Stimulated activated CD8-positive, alpha-beta memory T cell treated with anti-CD3 and anti-CD28 coated beads, Interleukin-15, amount 100 ng/mL, for 1 hour (primary cell): ENCODE data around the gene EVC2.

Source experiments
- DNase-seq: peaks from one replicate; pipeline ENCODE4 v3.0.0-alpha.2; 2020; ENCODE audit warnings: low read depth

EVC2 gene, protein sequence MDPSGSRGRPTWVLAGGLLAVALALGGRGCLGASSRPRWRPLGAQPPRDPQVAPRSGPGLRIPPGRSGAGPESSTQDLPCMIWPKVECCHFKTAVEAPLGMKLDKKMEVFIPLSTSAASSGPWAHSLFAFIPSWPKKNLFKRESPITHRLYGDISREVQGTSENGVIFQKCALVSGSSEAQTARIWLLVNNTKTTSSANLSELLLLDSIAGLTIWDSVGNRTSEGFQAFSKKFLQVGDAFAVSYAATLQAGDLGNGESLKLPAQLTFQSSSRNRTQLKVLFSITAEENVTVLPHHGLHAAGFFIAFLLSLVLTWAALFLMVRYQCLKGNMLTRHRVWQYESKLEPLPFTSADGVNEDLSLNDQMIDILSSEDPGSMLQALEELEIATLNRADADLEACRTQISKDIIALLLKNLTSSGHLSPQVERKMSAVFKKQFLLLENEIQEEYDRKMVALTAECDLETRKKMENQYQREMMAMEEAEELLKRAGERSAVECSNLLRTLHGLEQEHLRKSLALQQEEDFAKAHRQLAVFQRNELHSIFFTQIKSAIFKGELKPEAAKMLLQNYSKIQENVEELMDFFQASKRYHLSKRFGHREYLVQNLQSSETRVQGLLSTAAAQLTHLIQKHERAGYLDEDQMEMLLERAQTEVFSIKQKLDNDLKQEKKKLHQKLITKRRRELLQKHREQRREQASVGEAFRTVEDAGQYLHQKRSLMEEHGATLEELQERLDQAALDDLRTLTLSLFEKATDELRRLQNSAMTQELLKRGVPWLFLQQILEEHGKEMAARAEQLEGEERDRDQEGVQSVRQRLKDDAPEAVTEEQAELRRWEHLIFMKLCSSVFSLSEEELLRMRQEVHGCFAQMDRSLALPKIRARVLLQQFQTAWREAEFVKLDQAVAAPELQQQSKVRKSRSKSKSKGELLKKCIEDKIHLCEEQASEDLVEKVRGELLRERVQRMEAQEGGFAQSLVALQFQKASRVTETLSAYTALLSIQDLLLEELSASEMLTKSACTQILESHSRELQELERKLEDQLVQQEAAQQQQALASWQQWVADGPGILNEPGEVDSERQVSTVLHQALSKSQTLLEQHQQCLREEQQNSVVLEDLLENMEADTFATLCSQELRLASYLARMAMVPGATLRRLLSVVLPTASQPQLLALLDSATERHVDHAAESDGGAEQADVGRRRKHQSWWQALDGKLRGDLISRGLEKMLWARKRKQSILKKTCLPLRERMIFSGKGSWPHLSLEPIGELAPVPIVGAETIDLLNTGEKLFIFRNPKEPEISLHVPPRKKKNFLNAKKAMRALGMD

DNA sequence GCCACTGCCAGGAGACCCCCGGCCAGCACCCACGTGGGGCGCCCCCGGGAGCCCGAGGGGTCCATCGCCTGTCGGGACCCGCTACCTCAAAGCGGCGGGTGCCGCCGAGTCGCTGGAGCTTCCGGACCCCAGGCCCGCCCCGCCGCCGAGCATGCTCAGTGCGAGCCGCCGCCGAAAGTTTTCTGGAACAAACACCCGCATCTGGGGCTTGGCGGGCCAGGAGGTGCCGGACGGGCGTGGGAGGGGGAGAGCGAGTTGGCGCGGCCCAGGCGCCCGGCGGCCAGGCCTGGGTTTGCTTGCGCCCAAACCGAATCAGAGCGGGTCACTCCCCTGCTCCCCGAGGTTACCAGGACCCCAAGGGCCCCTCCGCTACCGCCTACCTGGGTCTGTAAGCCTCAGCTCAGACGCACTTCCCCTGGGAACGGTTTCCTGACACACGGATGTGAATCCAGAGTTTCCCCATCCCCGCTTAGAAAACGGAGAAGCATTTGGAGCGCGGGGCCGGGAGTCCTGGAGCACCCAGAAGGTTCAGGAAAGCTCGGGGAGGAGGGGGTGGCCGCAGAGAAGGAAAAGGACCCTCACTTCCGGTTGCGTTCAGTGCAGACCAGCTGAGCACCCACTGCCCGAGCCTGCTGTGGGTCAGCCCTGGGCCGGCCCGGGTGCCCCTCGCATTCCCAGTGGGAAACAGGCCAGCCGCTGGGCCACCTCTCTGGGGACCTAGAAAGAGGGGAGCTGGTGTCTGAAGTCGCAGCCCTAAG, at the start of gene EVC2:
Gene EVC2, minus strand, starts transcription at position 111 of the 758 bp plus-strand sequence. Its CDS starts 46 bp downstream, at position 65.
- DNase-seq = no peak

DNA sequence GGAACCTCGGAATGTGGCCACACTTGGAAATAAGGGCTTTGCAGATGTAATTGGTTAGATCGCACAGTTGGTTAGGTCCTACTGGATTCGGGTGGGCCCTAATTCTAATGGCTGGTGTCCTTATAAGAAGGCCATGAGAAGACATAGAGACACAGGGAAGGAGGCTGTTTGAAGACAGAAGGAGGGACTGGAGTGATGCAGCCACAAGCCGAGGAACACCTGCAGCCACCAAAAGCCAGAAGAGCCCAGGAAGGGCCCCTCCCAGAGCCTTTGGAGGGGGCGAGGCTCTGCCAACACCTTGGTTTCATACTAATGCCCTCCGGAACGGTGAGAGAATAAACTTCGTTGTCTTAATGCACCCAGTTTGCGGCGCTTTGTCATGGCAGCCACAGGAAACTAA, 49.6 kb upstream of the EVC2 start:
- no peak for DNase-seq

GRCh38 chr4:5757536-5757935, 49.2 kb upstream of the EVC2 start:
- no peak for DNase-seq

DNA sequence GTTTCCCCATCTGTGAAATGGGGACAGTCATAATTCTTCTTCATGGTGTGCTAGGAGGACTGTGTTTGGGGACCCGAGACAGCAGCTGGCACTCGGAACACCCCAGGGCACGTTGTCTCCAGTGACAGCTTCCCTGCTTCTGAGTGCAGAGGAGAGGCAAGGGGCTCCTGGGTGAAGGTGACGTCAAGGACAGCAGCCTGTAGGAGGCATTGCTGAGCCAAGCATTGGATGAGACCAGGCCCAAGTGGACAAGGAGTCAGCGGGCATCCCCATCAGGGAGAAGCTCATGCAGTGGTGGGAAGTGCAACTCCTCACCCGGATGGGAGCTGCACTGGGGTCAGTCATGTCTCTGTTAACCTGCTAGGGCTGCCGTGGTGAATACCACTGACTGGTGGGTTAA, 48.7 kb upstream of the EVC2 start:
- DNase-seq = no peak

DNA sequence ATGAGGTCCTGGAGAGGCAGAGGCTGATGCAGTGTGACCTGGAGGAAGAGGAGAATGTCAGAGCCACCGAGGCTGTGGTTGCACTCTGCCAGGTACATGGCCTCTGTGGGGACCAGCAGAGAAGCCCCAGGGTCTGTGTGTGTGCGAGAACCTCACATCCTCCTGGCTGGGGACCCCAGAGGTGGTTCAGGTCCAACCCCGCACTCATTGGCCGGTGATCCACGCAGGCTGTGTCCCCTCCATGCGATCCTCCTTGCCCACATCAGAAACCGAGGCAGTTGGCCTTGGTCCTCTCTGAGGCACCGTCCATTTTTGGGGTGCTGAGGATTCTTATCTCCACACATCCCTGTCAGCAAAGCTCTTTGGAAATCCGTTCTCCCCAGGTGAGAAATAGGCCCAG, 47.9 kb upstream of the EVC2 start:
- no peak for DNase-seq

- no peak for DNase-seq
Measured at GRCh38 chr4:5755679-5756078, 47.3 kb upstream of the EVC2 start.

DNA sequence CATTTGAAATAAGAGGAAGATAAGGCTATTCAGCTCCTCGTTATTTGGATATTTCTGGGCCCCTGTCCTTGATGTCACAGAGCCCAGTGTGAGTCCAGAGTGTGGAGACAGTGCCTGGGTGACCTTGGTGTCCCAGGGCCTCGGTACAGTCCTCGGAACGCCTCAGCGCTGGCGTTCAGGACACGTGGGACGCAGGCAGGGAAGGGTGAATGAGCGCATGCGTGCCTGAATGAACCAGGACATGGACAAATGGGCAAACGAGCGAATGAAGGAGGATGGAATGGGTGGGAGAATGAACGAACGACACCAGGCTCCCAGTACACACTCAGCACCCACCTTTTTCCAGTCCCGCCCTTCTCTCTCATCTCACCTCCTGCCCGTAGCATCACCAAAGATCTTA, 46.8 kb upstream of the EVC2 start:
- no peak for DNase-seq

GRCh38 chr4:5754529-5754881, 46.1 kb upstream of the EVC2 start:
- DNase-seq = no peak

DNA sequence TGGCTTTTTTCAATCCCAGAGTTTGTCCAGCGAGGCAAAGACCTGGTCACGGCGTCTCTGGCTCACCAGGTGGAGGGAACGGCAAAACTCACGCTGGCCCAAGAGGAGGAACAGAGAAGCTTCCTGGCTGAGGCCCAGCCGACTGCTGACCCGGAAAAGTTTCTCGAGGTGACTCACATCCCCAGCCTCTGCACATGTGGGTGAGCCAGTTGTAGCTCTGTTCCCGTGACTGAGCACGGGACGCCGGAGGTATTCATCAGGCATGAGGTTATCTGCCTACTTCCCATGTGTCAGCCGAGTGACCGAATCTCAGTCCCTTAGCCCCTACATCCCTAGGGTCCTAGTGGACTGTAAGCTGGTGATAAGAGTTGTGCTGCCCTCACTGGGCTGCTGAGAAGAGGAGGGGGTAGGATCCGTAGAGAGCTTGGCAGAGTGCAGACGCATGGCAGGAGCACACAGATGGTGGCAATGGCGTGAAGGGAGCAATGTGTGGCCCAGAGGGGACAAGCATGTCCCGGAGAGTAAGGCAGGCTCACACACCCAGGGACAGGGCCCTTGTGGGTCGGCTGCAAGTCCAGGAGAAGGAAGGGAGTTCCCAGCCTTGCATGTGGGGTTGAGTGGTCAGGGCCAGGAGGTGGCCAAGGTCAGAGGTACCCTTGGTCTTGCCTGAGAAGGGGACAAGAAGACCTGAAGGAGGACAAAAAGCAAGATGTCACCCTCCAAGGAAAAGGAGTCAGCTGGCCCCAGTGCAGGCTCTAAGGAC, 45.6 kb upstream of the EVC2 start:
- DNase-seq = no peak

GRCh38 chr4:5753366-5753765, 45.0 kb upstream of the EVC2 start:
- no peak for DNase-seq

- DNase-seq = no peak
Measured at GRCh38 chr4:5752376-5753184, 44.2 kb upstream of the EVC2 start.

GRCh38 chr4:5751666-5752375, 43.5 kb upstream of the EVC2 start:
- no peak for DNase-seq

- DNase-seq = no peak
Measured at GRCh38 chr4:5750946-5751665, 42.7 kb upstream of the EVC2 start.

GRCh38 chr4:5750052-5750945, 41.9 kb upstream of the EVC2 start:
- no peak for DNase-seq

DNA sequence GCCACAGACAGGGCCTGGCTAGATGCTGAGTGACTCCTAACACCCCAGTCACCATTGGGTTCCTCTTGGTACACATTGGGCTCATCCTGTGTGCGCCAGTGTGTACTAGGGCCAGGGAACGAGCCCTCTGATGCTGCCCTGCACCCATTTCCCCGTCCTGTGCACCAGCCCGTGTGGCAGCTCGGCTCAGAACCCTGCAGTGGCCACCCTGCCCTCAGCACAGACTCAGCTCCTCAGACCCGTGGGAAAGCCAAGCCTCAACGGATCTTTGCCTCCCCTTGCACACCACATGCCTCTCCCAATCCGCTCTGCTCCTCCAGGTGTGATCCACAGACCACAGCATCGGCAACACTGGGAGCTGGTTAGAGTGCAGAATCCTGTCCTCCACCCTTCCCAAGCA, 41.2 kb upstream of the EVC2 start:
- DNase-seq = no peak

DNA sequence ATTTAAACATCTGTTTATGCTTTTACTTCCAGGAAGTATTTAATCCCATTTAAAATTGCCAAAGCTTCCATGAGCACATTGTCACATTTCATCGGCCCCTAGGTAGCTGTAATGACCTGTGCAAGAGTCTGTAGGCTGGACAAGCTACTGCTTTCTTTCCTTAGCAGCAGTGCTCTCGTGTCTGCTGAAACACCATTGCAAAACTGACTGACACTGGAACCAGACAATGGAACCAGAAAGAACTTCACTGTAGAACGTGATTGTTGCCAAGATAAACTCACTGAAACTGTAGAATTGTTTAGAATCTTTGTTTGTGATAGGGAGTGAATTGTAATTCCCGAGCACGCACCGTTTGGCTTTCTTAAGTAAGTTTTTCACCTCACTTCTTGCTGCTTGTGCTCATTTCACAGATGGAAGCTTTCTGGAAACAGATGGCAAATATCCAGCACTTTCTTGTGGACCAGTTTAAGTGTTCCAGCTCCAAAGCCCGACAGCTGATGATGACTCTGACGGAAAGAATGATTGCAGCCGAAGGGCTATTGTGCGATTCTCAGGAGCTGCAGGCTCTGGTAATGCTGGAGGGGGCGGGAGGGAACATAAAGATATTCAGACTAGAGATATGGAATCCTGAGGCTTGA, 39.5 kb upstream of the EVC2 start:
- no peak for DNase-seq
